AG04450 (cell line): ENCODE measurements around the gene SH3BGRL2. TPM values are rescaled to one million over a fixed set of nuclear protein-coding genes. Genes with fewer than 3 reads are reported as not detected.

Experiments
- CTCF ChIA-PET: fragments of 300-600, 350-600 bp; formaldehyde crosslinking; extraction: SDS; loops from one replicate; lab custom pipeline; 2022; ENCODE audit warnings: antibody characterized with exemption, inconsistent platforms; lab: Charles Lee
- POLR2A ChIA-PET: fragments of 350-600 bp; formaldehyde crosslinking; extraction: SDS; loops from one replicate; lab custom pipeline; 2021; ENCODE audit warnings: antibody characterized with exemption, inconsistent platforms; lab: Yijun Ruan, JAX
- DNase-seq: peaks from one replicate; pipeline ENCODE4 v3.0.0-alpha.2; 2011; ENCODE audit warnings: low read depth, low spot score
- H3K27ac ChIP-seq: one replicate; pipeline ENCODE4 v1.5.1; 2012; ENCODE audit warnings: low read depth, low read length, control low read depth
- H3K27me3 ChIP-seq: one replicate; pipeline ENCODE4 v1.6.0; 2012; ENCODE audit warnings: low read length; ENCODE audit not compliant: control insufficient read depth, insufficient read depth
- H3K4me3 ChIP-seq: 2 replicates; pipeline ENCODE4 v1.5.1; 2011; ENCODE audit warnings: mild to moderate bottlenecking, low read depth, low read length, control low read depth
- H3K9me3 ChIP-seq: 2 replicates; pipeline ENCODE4 v1.5.1; 2012; ENCODE audit warnings: low read length; ENCODE audit not compliant: control insufficient read depth, insufficient read depth
- CTCF ChIP-seq: IDR thresholded peaks from 2 replicates; pipeline ENCODE4 v1.5.1; 2011; ENCODE audit warnings: low read depth, low read length, control low read depth, inconsistent platforms
- polyA plus RNA-seq: library from polyadenylated mRNA; depleted of rRNA; stranded (reverse); fragments of >200 nt; gene quantifications from 2 replicates; pipeline ENCODE4 v1.2.3, GENCODE V29; 2011

Gene SH3BGRL2
- polyA plus RNA-seq, 1 experiment: 5.4 TPM

- Histone ChIP-seq H3K27ac (no peak overlapping the region), H3K27me3 (peaks cover 5% of the 10 kb centered on the region), H3K9me3 (no peaks in the 10 kb centered on the region), H3K4me3 (no peak overlapping the region)
- ChIA-PET CTCF (interaction anchor here (6.1 kb wide), 1 partner anchor 143 kb away, joined by 52 read pairs; no protein-coding TSS in a partner anchor), POLR2A (no interaction called here)
- no peak for TF ChIP-seq CTCF
- no peak for DNase-seq
Observed at GRCh38 chr6:79712616-79713135, 81.5 kb downstream of the SH3BGRL2 start.

DNA sequence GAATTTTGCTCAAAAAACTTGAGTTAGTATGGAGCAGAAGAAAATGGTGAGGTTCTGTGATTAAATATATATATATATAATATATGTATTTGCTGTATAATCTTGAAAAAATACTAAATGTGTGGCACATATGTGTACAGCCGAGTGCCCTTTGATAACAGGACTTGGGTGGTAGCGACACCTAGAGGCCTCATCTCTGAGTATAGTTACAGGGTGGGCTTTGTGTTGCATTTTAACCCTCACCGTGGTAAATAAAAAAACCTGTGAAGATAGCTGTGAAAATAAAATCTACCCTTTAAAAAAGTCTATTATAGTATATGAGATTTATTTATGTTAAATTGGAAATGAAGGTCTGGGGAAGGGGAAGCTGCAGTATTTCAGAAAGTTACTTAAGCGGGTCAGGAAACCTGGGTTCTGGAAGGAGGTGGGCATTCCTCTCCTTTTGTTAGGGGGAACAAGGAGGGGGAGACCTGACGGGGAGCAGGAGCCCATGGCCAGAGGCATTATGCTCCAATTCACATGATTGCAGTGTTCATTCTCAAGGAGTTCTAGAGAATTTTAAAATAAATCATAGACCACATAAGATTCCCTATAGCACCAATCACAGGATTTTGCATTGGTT, 82.7 kb downstream of the SH3BGRL2 start:
- H3K4me3 ChIP-seq: no peak overlapping the region
- no peak for DNase-seq
- TF ChIP-seq CTCF: peak; percentile 59
- ChIA-PET CTCF (interaction anchor here (0.6 to 6.1 kb wide), 13 partner anchors 9 to 228 kb away, joined by 3 to 52 read pairs (median 5); no protein-coding TSS in a partner anchor), POLR2A (no interaction called here)
- no peaks in the 10 kb centered on the region for H3K9me3 ChIP-seq
- H3K27ac ChIP-seq: no peak overlapping the region
- H3K27me3 ChIP-seq: peaks cover 5% of the 10 kb centered on the region

GRCh38 chr6:79717989-79718388, 86.9 kb downstream of the SH3BGRL2 start:
- Histone ChIP-seq H3K4me3 (no peak overlapping the region), H3K9me3 (no peaks in the 10 kb centered on the region), H3K27me3 (no peaks in the 10 kb centered on the region), H3K27ac (no peak overlapping the region)
- POLR2A ChIA-PET: no interaction called here
- CTCF ChIA-PET: no interaction called here
- DNase-seq: no peak
- TF ChIP-seq CTCF: no peak

- CTCF ChIA-PET: no interaction called here
- Histone ChIP-seq H3K9me3 (no peaks in the 10 kb centered on the region), H3K4me3 (no peak overlapping the region), H3K27ac (no peak overlapping the region), H3K27me3 (no peaks in the 10 kb centered on the region)
- no peak for DNase-seq
- POLR2A ChIA-PET: no interaction called here
- TF ChIP-seq CTCF: no peak
Observed at GRCh38 chr6:79718509-79719247, 87.5 kb downstream of the SH3BGRL2 start.
